Globus pallidus (tissue), 1 donor: Measurements from ENCODE around the gene YTHDF1.
A peak's percentile ranks its signal among the peaks of the same experiment; 100 is the strongest.
"Not testable (repeated sequence)": the region's sequence is repeated elsewhere in the genome, so short reads cannot be mapped to it uniquely, and the experiment has no call there.

Source experiments
- DNase-seq: peaks from one replicate; pipeline ENCODE4 v3.0.0-alpha.2; 2015; ENCODE audit warnings: low spot score

The YTHDF1 gene

GRCh38 chr20:63216041-63216848, at the start of gene YTHDF1:
TSS of gene YTHDF1 (minus strand) at chr20:63216131. CDS start at chr20:63215892, 239 bp downstream.
- peak; percentile 92 for DNase-seq

GRCh38 chr20:63264519-63264918, 48.6 kb upstream of the YTHDF1 start:
- no peak for DNase-seq

- no peak for DNase-seq
Measured at GRCh38 chr20:63264000-63264399, 48.1 kb upstream of the YTHDF1 start.

GRCh38 chr20:63262836-63263235, 46.9 kb upstream of the YTHDF1 start:
- no peak for DNase-seq

- DNase-seq, result no peak
Measured at GRCh38 chr20:63261795-63262528, 46.0 kb upstream of the YTHDF1 start.

GRCh38 chr20:63261060-63261794, 45.3 kb upstream of the YTHDF1 start:
- DNase-seq, result no peak

- DNase-seq, result no peak
Measured at GRCh38 chr20:63260521-63260920, 44.6 kb upstream of the YTHDF1 start.

GRCh38 chr20:63259734-63260460, 44.0 kb upstream of the YTHDF1 start:
- no peak for DNase-seq

GRCh38 chr20:63258781-63259180, 42.9 kb upstream of the YTHDF1 start:
- no peak for DNase-seq

- no peak for DNase-seq
Measured at GRCh38 chr20:63257629-63258028, 41.7 kb upstream of the YTHDF1 start.

GRCh38 chr20:63256954-63257353, 41.0 kb upstream of the YTHDF1 start:
- no peak for DNase-seq

- no peak for DNase-seq
Measured at GRCh38 chr20:63255931-63256704, 40.2 kb upstream of the YTHDF1 start.

- DNase-seq, result no peak
Measured at GRCh38 chr20:63254606-63255384, 38.9 kb upstream of the YTHDF1 start.

- DNase-seq, result no peak
Measured at GRCh38 chr20:63254232-63254605, 38.3 kb upstream of the YTHDF1 start, which contains the start of gene NKAIN4. TSS of gene NKAIN4 (minus strand) at chr20:63254463. CDS start at chr20:63254450, 13 bp downstream.

GRCh38 chr20:63253438-63254231, 37.7 kb upstream of the YTHDF1 start:
- DNase-seq, result no peak

GRCh38 chr20:63253065-63253437, 37.1 kb upstream of the YTHDF1 start:
- no peak for DNase-seq

- peak; percentile 67 for DNase-seq
Measured at GRCh38 chr20:63252284-63252711, 36.4 kb upstream of the YTHDF1 start.

- DNase-seq, result not testable (repeated sequence)
Measured at GRCh38 chr20:63251350-63251749, 35.4 kb upstream of the YTHDF1 start.

- DNase-seq, result no peak
Measured at GRCh38 chr20:63249891-63250290, 34.0 kb upstream of the YTHDF1 start.
